Psoas muscle (tissue), 8 donors: ENCODE data around the gene ZNF135. TPM values are rescaled to one million over a fixed set of nuclear protein-coding genes. Genes with fewer than 3 reads are reported as not detected.

Experiments
- ATAC-seq, 4 donors: fragments of 200-7000 bp; cut with Tn5 transposase; one replicate each; pipeline ENCODE4 v1.9.1; 2020; ENCODE audit warnings: moderate library complexity in 3 of 4, mild to moderate bottlenecking in 2 of 4
- DNase-seq, 2 donors: peaks; one replicate each; pipeline ENCODE4 v3.0.0-alpha.2; 2020
- H3K27ac ChIP-seq: fragments of 200-600 bp; one replicate; pipeline ENCODE4 v1.8.0; 2022
- H3K27me3 ChIP-seq, 3 donors: fragments of 200-600 bp in 1 of 3; one replicate each; pipeline versions ENCODE4 v1.6.1 to v1.8.0; 2013 to 2022; ENCODE audit warnings: low read length in 2 of 3, mild to moderate bottlenecking in 2 of 3, moderate library complexity in 1 of 3; ENCODE audit not compliant: insufficient read depth in 3 of 3
- H3K36me3 ChIP-seq, 2 donors: fragments of 200-600 bp in 1 of 2; one replicate each; pipeline versions ENCODE4 v1.6.1 to v1.8.0; 2013 to 2022; ENCODE audit warnings: low read depth in 1 of 2, mild to moderate bottlenecking in 1 of 2, moderate library complexity in 1 of 2; ENCODE audit not compliant: insufficient read depth in 1 of 2
- H3K4me1 ChIP-seq: fragments of 200-600 bp; one replicate; pipeline ENCODE4 v1.8.0; 2022
- H3K4me3 ChIP-seq: fragments of 200-600 bp; one replicate; pipeline ENCODE4 v1.8.0; 2022; ENCODE audit warnings: mild to moderate bottlenecking
- H3K9me3 ChIP-seq: fragments of 200-600 bp; one replicate; pipeline ENCODE4 v1.8.0; 2022
- WGBS, 3 donors: extraction: QIAGEN DNeasy Blood & Tissue Kit; methylation state at CpG; one replicate each; pipeline versions ENCODE4 v1.1.6 to v1.1.7; 2013; 5-methylcytosine and 5-hydroxymethylcytosine counted together
- intact Hi-C, 2 donors: fragments of 100-400 bp; cut with DNase I; formaldehyde crosslinking; loops; one replicate each; pipeline versions ENCODE4 v1.11.0 to v1.14.2; 2022
- polyA plus RNA-seq, 3 donors: library from polyadenylated mRNA; stranded (reverse); fragments of 200-250 nt; gene quantifications; one replicate each; pipeline ENCODE4 v1.2.3, GENCODE V29; 2013
- total RNA-seq, 4 donors: library from RNA; stranded (reverse); fragmentation: NEBNext Ultra II Directional in 2 of 4; extraction: Animal tissue kit (Norgen Biotek cat#: 25700) in 2 of 4; gene quantifications; one replicate each; pipeline versions ENCODE4 v1.2.1 to v1.2.4, GENCODE V29; 2021 to 2023
- TF ChIP-seq, protein P1 (sequence below): fragments of 200-600 bp; IDR thresholded peaks from one replicate; pipeline ENCODE4 v1.8.0; 2022; ENCODE audit warnings: antibody characterized with exemption
- donor health status: healthy with polysubstance abuse.
- donor health status: DM: no; HTN: no; CAD: no; lungs with moderate emphysema.
- donor health status: Bipolar disorder and iron deficiency.
- donor health status: healthy.
- donor health status: DM: yes; HTN: yes; CAD: no.
- donor health status: DM: no; HTN: no; CAD: no.
- donor health status: DM: no; HTN: no; CAD: no.
- donor health status: DM: yes; HTN: yes; CAD: no.

The ZNF135 gene
- total and polyA plus RNA-seq, 7 donors: 0.87 to 1.7 (median 1.2) TPM

DNA sequence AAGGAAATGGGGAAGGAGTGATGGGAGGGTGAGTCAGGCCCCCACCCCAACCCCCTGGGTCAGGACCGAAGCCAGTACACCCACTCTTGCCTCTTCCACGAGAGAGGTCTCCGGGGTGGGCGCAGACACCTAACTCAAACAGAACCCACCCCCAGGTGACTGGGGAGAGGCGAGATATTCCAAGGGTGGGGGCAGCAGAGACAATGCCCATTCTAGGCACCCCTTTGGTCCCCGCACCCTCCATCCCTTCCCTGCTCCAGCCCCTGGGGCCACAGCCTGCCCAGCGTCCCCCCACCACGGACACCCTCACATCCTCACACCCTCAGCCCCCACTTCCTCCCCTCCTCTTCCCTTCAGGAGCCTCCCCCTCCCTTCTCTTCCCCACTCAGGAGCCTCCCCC is 38.3 kb downstream of the ZNF135 start:
- Histone ChIP-seq H3K9me3 (peaks cover 44% of the 10 kb centered on the region), H3K36me3 (no peaks in the 10 kb centered on the region), H3K27me3 (peaks cover 0 to 2% (median 0%) of the 10 kb centered on the region in 3 donors), H3K4me1 (peaks cover 4% of the 10 kb centered on the region), H3K27ac (no peak overlapping the region), H3K4me3 (peak overlapping the region; percentile 94)
- ATAC-seq (no peak), DNase-seq (no peak)
- intact Hi-C loops: loop anchor here in 1 of 2 donors (5.0 kb wide), 1 partner anchor 90 kb away; no protein-coding TSS in a partner anchor
- 33 to 41% (median 35%) methylated on average over 6 to 8 of the region's 8 CpGs for WGBS, 3 donors
- TF ChIP-seq, protein P1, sequence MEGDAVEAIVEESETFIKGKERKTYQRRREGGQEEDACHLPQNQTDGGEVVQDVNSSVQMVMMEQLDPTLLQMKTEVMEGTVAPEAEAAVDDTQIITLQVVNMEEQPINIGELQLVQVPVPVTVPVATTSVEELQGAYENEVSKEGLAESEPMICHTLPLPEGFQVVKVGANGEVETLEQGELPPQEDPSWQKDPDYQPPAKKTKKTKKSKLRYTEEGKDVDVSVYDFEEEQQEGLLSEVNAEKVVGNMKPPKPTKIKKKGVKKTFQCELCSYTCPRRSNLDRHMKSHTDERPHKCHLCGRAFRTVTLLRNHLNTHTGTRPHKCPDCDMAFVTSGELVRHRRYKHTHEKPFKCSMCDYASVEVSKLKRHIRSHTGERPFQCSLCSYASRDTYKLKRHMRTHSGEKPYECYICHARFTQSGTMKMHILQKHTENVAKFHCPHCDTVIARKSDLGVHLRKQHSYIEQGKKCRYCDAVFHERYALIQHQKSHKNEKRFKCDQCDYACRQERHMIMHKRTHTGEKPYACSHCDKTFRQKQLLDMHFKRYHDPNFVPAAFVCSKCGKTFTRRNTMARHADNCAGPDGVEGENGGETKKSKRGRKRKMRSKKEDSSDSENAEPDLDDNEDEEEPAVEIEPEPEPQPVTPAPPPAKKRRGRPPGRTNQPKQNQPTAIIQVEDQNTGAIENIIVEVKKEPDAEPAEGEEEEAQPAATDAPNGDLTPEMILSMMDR: no peak

DNA sequence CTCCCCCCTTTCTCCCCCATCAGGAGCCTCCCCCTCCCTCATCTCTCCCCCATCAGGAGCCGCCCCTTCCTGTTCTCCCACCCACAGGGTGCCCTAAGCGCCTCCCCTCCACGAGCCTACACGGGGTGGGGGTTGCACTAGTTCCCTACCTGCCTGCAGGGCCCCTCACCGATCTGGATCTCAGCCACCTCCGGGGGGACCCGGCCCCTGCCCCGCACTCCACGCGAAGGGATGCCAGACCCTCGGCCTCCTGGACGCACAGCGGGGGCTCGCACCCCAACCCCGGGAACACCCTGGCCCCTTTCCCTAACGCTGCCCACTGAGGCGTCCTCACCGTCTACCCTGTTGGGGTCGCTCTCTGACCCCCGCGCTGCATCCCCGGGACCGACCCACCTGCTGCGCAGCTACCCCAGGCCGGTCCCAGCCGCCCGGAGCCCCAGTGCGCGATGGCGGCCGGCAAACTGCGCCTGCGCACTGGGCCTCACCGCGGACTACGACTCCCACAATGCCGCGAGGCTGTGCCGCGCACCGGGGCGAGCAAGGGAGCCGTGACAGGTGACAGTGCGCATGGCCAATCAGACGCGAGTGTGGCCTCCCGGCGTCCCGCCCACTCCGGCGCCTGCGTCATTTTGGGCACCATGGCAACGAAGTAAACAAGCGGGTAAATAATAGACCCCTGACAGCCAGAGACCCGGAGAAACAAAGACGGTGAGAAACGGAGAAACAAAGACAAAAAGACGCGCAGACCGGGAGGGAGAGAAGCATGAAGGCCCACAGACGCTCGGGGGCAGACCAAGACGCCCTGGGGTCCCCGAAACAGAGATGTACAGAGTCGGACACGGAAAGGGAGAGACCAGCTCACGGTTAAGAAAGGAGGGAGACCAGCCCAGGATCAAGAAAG is 38.9 kb downstream of the ZNF135 start, which contains the start of gene ZSCAN18:
Gene ZSCAN18 (minus strand): TSS at position 451 of the 901 bp plus-strand sequence. CDS start 7,964 bp downstream, outside the sequence.
- H3K27ac ChIP-seq: peak within 1 kb of the TSS; percentile 83
- peaks cover 4% of the 10 kb centered on the region for H3K4me1 ChIP-seq
- H3K36me3 ChIP-seq: no peaks in the 10 kb centered on the region
- 0 to 1% (median 1%) methylated on average over 61 to 67 of the region's 67 CpGs for WGBS, 3 donors
- H3K9me3 ChIP-seq: peaks cover 49% of the 10 kb centered on the region
- ATAC-seq (peak; percentile 100), DNase-seq (peak; percentile 98)
- H3K27me3 ChIP-seq: peaks cover 0 to 2% (median 0%) of the 10 kb centered on the region in 3 donors
- intact Hi-C loops: loop anchor here in 1 of 2 donors (2.0 to 5.0 kb wide), 2 partner anchors 37 to 91 kb away; no protein-coding TSS in a partner anchor
- TF ChIP-seq, protein P1: no peak
- H3K4me3 ChIP-seq: peak within 1 kb of the TSS; percentile 94

DNA sequence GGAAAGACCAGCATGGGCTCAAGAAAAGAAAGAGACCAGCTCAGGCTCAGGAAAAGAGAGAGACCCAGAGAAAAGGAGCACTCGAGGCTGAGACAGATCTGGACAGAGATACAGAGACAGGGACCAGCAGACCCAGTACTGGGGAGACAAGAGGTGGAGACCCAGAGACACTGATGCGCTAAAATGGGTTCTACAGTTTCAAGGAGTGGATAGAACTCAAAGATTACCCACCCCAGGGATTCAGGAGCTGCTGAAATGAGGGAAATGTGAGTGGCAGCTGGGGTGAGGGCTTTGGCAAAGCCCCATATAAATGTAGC is 39.6 kb downstream of the ZNF135 start:
- peak in 1 of 4 donors; percentile 2 for ATAC-seq
- 13 to 16% (median 14%) methylated on average over 2 of the region's 2 CpGs for WGBS, 3 donors

DNA sequence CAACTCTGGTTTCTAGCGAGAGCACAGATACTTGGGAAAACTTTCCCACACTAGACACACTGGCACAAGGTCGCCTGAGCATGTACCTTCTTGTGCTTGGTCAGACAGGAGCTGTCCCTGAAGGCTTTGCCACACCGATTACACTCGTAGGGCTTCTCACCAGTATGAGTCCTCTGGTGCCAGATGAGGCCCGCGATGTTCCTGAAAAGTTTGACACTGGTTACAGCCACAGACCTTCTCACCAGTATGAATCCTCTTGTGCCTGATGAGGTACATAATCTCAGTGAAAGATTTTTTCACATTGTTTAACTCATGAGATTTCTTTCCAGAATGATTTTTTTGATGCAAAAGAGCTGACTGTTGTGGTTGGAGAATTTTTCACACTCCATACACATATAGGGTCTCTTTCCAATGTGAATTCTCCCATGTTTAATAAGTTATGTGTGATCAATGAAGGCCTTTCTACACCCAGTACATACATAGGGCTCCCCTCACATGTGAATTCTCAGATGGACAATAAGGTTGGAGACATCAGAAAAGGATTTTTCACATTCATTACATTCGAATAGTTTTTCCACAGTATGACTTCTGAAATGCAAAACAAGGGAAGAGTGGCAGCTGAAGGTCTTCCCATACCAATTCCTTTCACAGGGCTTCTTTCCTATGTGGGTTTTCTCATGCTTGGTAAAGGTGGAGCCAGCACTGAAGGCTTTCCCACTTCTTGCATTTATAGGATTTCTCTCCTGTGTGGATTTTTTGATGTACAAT is 48.9 kb downstream of the ZNF135 start:
- DNase-seq (no peak), ATAC-seq (no peak)
- intact Hi-C loops: no loop called here
- peaks cover 71% of the 10 kb centered on the region for H3K9me3 ChIP-seq
- WGBS, 3 donors: 80 to 84% (median 83%) methylated on average over 7 of the region's 7 CpGs
- no peak overlapping the region for H3K27ac ChIP-seq
- no peaks in the 10 kb centered on the region for H3K27me3 ChIP-seq
- H3K4me3 ChIP-seq: no peak overlapping the region
- TF ChIP-seq, protein P1: no peak
- H3K4me1 ChIP-seq: no peaks in the 10 kb centered on the region
- no peaks in the 10 kb centered on the region for H3K36me3 ChIP-seq

More for the DNA sequence above, 39.6 kb downstream of the ZNF135 start:
- Histone ChIP-seq H3K27ac (peak overlapping the region; percentile 83), H3K27me3 (peaks cover 0 to 2% (median 0%) of the 10 kb centered on the region in 3 donors), H3K9me3 (peaks cover 44% of the 10 kb centered on the region), H3K4me3 (peak overlapping the region; percentile 94), H3K36me3 (no peaks in the 10 kb centered on the region), H3K4me1 (peaks cover 4% of the 10 kb centered on the region)
- TF ChIP-seq, protein P1: no peak
- no peak for DNase-seq
- intact Hi-C loops: loop anchor here in 1 of 2 donors (2.0 to 5.0 kb wide), 2 partner anchors 38 to 91 kb away; no protein-coding TSS in a partner anchor
